DMS153 treated with DMSO at 0.1 percent for 48 hours (cell line): ENCODE measurements around the gene CHST9.
"Not testable (repeated sequence)": the region's sequence is repeated elsewhere in the genome, so short reads cannot be mapped to it uniquely, and the experiment has no call there.

Source experiments
- DNase-seq: peaks from one replicate; lab custom pipeline; 2025; ENCODE audit not compliant: unreplicated experiment; lab: John Stamatoyannopoulos, UW

The CHST9 gene, protein sequence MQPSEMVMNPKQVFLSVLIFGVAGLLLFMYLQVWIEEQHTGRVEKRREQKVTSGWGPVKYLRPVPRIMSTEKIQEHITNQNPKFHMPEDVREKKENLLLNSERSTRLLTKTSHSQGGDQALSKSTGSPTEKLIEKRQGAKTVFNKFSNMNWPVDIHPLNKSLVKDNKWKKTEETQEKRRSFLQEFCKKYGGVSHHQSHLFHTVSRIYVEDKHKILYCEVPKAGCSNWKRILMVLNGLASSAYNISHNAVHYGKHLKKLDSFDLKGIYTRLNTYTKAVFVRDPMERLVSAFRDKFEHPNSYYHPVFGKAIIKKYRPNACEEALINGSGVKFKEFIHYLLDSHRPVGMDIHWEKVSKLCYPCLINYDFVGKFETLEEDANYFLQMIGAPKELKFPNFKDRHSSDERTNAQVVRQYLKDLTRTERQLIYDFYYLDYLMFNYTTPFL

DNA sequence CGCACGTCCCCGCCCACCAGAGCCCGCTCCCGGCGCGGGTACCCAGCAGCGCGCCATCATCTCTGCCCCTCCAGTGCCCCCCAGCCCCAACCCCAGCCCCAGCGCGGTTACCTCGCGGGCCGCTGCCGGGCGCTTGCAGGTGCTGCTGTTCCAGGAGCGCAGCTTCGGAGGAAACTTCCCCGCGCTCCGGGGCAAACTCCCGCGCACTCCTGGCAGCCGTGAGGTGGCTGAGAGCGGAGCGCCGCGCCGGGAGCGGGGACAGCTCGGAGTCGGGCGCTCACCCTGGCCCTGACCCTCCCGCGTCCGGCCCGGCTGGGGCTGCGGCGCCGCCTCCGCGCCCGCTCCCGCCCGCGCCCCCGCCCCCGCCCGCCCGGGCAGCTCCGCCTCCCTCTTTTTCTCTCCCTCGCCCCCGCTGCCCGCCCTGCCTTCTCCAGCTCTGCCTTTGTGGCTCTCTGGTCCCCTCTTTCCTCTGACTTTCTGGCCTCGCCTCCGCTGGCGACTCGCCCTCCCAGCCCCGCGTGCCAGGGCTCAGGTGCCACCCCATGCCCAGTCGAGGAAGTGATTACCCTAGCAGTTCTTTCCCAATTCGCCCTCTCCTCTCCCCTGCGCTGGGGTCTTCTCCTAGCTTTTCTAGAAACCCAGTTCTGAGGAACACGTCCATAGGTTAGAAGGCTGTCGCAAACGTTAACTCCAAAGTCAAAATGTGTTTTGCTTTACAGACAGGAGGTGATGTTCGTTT lies at the start of gene CHST9:
Gene CHST9, minus strand, starts transcription at position 284 of the 739 bp plus-strand sequence. CDS start 42,499 bp downstream, outside the sequence.
- peak; percentile 8 for DNase-seq

DNA sequence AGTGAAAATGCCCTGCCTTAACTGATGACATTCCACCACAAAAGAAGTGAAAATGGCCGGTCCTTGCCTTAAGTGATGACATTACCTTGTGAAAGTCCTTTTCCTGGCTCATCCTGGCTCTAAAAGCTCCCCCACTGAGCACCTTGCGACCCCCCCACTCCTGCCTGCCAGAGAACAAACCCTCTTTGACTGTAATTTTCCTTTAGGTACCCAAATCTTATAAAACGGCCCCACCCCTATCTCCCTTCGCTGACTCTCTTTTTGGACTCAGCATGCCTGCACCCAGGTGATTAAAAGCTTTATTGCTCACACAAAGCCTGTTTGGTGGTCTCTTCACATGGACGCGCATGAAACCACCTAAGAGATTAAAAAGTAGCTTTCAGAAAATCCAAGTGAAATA lies 47.2 kb upstream of the CHST9 start:
- DNase-seq: not testable (repeated sequence)

DNA sequence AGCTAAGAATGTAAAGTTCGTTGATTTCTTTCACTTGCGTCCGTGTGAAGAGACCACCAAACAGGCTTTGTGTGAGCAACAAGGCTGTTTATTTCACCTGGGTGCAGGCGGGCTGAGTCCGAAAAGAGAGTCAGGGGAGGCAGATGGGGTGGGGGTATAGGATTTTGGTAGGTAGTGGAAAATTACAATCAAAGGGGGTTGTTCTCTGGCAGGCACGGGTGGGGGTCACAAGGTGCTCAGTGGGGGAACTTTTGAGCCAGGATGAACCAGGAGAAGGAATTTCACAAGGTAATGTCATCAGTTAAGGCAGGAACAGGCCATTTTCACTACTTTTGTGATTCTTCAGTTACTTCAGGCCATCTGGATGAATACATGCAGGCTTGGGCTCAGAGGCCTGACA lies 46.6 kb upstream of the CHST9 start:
- not testable (repeated sequence) for DNase-seq

DNA sequence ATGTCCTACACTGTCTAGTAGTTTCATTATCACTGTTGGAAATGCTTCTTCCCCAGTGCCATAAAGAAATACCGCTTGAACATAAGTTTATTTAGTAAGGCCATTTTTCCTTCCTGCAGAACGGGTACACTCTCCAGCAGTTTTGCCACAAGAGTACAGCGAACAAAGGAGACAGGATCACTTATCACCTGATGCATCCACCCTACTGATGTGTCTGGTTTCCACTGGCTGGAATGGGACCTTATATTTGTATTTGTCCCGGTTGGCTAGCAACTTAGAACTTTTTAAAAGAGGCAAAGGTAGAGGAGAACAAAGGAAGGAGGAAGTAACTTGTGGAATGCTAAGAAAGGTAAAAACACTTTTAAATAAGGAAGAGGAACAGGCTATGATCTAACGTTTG lies 46.1 kb upstream of the CHST9 start:
- not testable (repeated sequence) for DNase-seq

DNA sequence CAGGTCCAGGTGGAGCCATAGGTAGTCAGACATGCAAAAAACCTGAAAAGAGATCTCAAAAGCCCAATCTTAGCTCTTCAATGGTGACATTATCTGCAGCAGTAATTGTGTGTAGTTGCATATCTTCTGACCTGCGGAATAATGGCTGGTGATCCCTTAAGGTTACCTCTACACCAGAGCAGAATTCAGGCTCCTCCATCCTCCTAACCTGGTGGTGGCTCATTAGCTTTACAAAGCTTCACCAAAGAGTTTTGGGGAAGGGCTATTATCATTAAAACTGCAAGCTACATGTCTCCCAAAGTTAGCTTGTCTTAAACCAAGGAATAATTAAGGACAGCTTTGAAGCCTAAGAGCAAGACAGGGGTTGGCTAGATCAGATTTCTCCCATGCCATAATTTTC lies 42.6 kb upstream of the CHST9 start:
- DNase-seq: no peak

DNA sequence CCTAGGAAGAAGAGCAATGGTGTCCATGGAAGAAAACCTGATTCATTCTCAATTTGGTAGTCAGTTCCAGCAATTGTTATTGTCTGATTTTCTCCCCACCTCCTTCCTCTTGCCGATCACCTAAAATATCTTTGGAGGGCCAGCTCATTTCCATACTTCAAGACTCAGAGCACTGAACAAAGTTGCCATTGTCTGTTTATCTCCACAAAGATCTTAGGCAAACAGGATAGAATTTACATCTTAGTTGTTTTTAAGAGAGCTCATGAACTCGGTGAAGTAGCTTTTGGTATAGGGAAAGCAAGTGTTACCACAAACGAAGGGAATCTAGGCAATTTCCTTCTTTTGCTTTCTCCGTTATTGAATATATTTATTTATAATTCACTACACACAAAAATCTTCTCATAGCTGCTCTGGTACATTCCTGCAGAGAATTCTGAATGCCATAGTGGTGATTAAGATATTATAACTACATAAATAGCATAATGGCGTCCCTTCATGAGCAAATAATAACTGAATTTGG lies 41.5 kb upstream of the CHST9 start:
- DNase-seq: no peak

DNA sequence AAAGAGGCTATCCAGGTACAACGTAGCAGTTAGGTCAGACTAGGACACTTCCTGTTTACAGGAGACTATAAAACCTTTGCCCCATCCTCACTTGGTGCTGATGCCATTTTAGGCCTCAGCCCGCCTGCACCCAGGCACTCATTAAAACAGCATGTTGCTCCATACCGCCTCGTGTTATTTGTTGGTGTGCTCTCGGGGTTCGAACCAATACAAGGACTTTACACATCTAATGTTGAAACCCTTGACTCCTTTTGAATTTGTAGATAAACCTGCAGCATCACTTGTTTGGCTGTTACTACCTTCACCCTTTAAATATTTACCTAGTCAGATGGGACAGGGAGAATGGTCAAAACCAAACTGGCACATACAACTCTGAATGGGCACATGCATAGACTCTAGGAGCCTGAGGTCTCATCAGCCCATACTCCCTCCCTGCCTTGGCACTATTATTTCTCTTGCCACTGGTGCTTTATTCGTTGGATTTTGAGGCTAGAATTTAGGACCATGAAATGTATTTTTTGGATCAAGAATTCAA lies 40.9 kb upstream of the CHST9 start:
- no peak for DNase-seq

DNA sequence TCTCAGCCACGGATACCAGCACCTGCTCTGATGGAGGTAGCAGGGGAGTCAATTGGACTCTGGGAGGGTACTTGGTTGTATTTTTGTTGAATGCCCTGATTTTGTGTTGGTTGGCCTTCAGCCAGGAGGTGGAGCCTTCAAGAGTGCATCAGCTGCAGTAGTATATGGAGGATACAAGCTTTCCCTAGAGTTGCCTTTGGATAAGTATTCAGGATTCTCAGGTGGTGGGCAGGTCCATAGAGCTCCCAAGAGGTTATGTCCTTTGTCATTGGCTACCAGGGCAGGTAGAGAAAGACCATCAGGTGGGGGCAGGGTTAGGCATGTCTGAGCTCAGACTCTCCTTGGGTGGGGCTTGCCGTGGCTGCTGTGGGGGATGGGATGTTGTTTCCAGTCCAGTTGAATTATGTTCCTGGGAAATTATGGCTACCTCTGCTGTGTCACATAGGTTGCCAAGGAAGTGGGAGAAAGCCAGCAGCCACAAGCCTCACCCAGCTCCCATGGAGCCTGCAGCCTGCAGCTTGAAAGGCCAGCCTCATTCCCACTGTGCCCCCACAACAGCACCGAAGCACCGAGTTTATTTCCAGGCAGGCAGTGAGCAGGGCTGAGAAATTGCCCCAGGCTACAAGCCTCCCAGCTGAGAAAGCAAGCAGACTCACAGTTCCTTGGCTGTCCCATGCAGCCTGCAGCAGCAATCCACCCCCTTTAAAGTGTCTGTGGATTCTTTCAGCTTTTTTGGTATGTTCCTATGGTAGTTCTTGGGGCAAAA lies 38.6 kb upstream of the CHST9 start:
- peak; percentile 48 for DNase-seq

DNA sequence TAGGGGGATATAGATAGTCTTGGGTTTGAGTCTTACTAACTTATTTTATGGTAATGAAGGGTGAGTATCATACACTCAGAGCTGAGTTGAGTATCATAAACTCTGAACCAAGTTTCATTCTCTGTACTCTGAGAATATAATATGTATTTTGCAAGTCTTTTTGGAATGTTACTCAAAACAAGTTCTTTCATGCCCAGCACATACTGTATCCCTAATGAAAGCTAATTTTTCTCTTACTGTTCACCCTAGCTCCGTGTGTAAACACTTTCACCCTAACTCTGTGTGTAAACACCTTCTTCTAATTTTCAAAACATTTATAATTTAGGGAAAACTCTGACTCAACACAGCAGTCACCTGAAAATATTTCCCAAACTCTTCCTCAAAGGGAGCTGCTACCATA lies 29.7 kb upstream of the CHST9 start:
- no peak for DNase-seq

DNA sequence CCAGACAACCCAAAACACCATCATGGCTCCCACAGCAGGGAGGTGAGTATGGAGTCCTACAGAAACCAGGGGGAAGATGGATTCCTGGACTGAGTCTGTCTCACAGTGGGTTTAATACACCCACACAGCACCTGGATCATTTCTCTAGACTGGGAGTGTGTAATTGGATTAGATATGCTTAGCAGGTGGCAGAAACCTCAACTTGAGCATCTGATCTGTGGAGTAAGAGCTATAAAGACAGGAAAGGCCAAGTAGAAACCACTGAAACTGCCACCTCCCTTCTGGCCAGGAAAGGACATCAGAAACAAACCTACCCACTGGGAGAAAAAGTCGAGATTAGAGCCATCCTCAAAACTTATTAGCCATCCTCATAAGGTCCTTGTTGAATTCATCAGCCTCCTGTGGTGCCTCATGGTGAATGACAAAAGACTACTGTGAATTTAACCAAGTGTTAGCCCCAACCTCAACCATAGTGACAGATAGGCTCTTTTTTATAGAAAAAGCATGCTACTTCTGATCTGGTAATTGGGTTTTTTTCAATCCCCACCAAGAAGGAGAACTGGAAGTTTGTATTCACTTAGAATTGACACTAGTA lies 28.1 kb upstream of the CHST9 start:
- DNase-seq: no peak

DNA sequence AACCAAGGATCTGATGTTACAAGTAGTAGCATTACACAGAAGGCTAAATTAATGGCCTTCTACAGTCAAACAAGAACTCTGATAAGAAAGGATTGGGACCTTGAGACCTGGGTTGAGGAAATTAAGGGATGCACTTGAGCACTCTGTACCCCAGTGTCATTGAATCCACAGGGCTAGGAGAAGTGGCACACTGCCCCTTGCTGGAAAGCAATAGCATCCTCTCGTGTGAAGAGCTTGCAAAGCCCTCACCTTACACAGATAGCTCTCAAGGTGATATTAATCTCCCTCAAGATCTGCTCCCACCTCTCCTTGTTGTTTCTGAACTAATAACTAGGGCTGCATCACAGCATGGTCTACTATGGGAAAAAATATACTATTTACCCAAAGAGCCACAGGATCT lies 26.5 kb upstream of the CHST9 start:
- DNase-seq: no peak

DNA sequence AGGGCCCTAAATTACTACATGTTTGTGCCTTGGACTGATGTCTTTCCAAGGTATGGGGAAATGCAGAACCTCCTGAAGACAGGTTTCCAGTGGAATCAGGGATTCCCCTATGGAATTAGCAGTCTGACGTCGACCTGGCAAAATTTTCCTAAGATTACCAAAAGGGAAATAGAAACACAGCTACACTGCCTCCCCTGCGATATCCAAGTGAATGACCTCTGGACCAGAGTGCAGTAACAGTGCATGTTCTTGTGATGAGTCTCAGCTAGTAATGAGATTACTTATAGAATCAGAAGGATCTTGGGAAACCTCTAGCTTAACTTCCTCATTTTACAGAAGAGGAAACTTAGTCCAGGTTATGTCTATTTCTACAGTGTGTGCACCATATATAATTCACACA lies 21.3 kb upstream of the CHST9 start:
- no peak for DNase-seq

DNA sequence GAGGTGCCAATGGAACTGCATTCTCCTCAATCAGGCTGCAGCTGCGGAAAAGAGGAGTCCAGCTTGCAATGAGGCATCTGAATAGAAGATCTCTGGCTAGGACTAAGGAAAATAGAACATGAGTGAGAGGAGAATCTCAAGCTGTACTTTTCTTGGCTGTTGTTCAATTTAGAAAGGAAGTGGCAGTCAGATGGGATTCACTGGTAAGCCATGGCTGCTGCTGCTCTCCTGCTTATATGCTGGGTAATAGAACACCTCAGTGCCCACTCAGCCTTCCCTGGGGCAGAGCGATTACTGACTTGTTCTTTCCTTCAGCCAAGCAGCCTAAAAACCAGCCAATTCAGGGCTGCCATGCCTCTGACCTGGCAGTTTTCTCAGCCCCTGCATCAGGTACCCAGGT lies 17.6 kb upstream of the CHST9 start:
- no peak for DNase-seq

DNA sequence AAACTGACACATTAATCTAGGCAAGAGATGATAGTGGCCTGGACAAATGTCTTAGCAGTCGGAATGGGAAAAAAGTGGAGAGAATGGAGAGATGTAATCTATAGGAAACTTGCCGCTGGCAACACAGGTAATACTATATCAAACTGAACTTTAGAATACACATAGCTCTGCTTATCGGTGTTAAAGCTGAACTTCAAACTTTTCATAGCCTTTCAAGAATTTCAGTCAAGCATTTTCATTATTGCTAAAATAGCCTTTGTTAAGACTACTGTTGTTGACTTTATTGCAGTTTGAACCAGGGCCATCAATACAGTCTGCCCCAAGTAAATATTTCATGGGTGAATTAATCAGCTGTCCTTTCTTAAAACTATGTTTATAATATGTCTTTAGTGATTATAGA lies 12.9 kb upstream of the CHST9 start:
- no peak for DNase-seq

DNA sequence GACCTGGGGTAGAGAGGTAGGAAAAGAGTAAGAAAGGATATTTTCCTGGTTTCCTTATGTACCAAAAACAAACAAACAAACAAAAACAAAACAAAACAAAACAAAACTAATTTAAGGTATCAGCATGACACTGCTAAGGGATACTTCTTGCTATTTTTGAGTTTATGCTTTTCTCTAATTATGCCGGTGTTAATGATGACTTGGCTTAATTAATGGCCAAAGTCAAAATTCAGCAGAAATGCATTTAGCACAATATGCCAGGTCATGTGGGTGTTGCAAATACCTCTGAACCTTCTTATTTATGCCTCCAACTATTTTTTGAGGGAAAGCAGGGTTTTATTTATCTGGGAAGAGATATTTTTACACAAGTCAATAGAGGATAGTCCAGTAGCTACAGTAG lies 3.2 kb upstream of the CHST9 start:
- DNase-seq: no peak

DNA sequence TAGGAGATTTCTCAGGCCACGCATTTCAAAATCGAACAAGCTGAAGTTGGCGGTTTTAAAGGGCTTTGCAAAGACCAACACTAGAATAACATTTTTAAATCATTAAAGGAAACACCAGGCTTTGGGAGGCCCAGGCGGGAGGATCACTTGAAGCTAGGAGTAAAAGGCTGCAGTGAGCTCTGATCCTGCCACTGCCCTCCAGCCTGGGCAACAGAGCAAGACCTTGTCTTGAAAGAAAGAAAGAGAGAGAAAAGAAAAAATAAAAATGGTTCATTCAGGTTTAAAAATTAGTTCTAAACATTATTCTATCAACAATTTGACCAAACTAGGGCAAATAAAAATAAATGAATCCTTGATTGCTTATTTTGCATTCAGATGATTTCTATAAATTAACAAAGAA lies 789 bp upstream of the CHST9 start:
- no peak for DNase-seq

DNA sequence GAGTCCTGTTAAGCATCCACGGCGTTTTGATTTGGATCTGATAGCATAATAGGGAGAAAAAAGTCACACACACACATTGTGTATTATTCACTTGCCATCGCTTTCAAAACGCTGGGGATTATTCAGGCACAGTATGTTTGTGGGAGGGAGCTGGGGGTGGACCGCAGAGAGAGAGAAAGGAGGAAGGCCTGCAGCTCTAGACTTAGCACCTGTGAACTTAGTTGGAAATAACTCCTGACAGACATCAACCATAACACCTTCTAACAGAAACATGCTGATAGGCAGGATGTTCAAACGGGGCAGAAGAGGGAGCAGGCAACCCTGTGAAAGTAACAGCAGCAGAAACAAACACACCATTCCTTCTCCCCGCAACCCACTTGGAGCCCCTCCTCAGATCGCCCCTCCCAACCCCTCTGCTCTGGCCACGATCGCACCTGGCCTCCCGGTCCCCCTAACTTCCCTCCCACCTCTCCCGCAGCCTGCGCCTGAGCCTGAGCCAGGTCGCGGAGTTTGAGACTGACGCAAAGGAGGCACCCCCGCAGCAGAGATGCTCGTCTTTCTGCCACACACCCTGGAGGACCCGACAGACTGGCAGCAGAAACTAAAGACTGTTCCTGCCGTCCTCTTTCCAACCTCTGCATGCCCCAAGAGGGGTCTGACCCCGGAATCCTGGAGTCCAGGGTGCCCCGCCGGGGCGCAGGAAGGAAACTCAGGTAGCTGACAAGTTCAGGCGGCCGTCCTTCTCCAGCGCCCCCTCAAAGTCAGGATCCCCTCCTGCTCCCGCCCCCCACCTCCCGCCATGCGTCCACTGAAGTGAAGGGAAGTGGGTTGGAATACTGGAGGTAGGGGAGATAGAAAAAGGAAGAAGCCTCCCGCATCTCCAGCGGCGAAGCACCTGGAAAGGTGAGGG lies 738 bp downstream of the CHST9 start:
- DNase-seq: no peak

DNA sequence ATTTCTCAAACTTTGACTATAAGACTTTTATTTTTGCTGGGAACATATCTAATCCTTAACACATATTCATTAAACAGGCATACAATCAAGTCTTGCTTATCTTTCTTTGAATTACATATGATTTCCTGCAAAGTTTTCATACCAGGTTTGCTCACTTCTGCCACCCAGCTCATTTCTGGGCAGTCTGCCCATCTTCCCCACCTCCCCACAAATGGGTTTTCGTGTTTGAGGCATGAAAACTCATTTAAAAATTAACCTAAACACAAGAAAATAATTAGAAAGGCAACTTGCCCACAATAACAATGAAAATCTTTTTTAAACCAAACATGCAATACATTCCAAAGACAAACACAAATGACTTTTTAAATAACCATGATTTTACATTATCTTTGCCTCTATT lies 3.4 kb downstream of the CHST9 start:
- DNase-seq: no peak

DNA sequence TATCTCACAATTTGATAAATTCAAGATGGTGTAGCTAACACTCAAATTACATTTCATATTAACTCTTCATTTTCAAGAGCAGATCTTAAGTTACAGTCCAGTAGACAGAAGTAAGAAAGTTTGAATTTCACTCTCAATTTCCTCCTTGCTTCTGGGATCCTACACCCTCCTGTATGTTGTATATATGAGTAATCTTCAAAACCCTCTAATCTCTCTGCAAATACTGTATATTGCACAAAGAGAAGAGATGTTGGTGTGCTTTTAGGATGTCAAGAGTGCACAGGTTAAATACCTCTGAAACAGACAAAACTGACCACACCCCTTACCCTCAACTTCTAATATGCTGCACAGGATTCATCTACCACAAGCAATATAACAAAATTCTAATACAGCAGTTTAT lies 6.7 kb downstream of the CHST9 start:
- DNase-seq: no peak

DNA sequence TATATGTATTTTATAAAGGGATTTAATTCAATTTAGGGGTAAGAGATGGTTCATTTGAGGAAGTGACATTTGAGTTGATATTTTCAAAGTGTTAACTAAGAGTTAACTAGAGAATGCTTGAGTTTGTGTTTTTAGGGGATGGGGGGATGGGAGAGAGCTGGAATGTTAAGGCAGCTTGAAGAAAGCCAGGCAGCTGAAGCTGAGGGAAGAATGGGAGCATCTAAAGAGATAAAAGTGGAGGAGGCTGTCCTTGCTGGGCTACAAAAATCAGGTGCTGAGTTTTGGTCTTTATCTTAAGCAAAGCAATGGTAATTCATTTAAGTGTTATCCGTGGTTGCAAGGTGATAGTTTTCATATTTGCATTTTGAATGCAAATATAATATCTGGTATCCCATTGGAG lies 9.2 kb downstream of the CHST9 start:
- DNase-seq: no peak
